IPS-18c (cell line): ENCODE data around the gene DNAH2.
"Not testable (repeated sequence)": the region's sequence is repeated elsewhere in the genome, so short reads cannot be mapped to it uniquely, and the experiment has no call there.

Experiments
- H3K4me3 ChIP-seq: 2 replicates; pipeline ENCODE4 v1.7.0; 2013; ENCODE audit warnings: low read depth, mild to moderate bottlenecking, low read length, moderate library complexity; ENCODE audit not compliant: insufficient read depth
- H3K9me3 ChIP-seq: one replicate; pipeline ENCODE4 v1.6.1; 2013; ENCODE audit warnings: mild to moderate bottlenecking, low read length, moderate library complexity; ENCODE audit not compliant: control insufficient read depth, insufficient read depth

The DNAH2 gene

DNA sequence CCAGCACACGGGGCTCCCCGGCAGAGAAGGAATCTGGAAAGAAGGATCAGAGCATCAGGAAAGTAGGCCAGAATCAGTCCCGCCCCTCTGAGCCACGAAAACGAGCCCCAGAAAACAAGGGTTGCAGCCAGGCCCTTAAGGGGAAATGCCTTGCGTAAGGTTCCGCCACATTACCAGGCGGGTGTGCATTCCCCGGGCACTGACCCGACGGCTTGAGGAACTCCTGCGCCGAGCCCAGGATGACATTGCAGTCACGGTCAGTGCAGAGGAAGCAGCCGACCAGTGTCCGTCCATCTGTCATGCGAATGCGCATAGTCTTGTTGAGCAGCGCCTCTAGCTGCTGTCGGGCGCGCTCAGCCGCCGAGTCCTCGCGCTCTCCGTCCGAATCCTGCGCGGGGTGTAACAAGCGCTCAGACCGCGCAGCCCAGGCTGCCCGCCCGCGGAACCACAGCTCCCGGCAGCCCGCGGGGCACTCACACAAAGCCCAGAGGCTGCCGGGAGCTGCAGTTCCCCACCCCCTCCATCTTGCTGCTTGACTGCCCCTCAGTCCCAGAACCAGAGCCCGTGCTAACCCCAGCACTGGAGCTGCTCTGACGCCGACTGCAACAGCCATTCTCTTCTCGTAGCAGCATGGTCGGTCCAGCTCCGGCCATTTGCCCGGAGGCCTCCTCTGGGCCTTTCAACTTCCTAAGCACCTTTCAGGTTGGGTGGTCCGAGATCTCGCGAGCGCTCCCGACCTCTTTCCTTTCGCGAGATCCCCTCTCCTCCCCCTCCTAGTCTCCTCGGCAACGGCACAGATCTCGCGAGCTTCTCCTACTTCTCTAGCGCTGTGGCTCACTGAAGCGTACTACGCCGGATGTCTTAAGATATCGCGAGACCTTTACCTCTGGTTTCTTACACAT, 139.5 kb downstream of the DNAH2 start, which contains the start of gene NAA38:
TSS of gene NAA38 (minus strand) at position 749 of the 902 bp plus-strand sequence. CDS start at position 653, 96 bp downstream.
- peaks cover 3% of the 10 kb centered on the region for H3K9me3 ChIP-seq
- peak within 1 kb of the TSS; percentile 79 for H3K4me3 ChIP-seq

GRCh38 chr17:7857713-7858521, 140.4 kb downstream of the DNAH2 start, which contains the start of gene CYB5D1:
TSS of gene CYB5D1 (plus strand) at chr17:7858003. CDS start at chr17:7858135, 132 bp downstream.
- Histone ChIP-seq H3K4me3 (peak within 1 kb of the TSS; percentile 79), H3K9me3 (peaks cover 3% of the 10 kb centered on the region)

- Histone ChIP-seq H3K4me3 (peak overlapping the region; percentile 79), H3K9me3 (no peaks in the 10 kb centered on the region)
Observed at GRCh38 chr17:7858522-7858810, 140.9 kb downstream of the DNAH2 start.

- H3K9me3 ChIP-seq = no peaks in the 10 kb centered on the region
- H3K4me3 ChIP-seq = peak overlapping the region; percentile 79; the same call in 1 of the 2 replicates
Observed at GRCh38 chr17:7859028-7859427, 141.5 kb downstream of the DNAH2 start.

GRCh38 chr17:7862692-7863437, 145.3 kb downstream of the DNAH2 start:
- no peak overlapping the region for H3K4me3 ChIP-seq
- H3K9me3 ChIP-seq = no peaks in the 10 kb centered on the region

DNA sequence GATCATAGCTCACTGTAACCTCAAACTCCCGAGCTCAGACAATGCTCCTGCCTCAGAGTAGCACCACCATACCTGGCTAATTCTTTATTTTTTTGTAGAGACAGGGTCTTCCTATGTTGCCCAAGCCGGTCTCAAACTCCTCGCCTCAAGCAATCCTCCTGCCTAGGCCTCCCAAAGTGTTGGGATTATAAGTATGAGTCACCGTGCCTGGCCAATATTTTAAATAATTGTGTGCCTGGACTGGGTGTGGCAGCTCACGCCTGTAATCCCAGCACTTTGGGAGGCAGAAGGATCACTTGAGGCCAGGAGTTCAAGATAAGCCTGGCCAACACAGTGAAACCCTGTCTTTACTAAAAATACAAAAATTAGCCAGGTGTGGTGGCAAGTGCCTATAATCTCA, 146.8 kb downstream of the DNAH2 start:
- not testable (repeated sequence) for H3K9me3 ChIP-seq

GRCh38 chr17:7864995-7865650, 147.6 kb downstream of the DNAH2 start:
- Histone ChIP-seq H3K9me3 (no peaks in the 10 kb centered on the region), H3K4me3 (no peak overlapping the region)

More for the DNA sequence above, 146.8 kb downstream of the DNAH2 start:
- H3K4me3 ChIP-seq = not testable (repeated sequence)

GRCh38 chr17:7867881-7868329, 150.4 kb downstream of the DNAH2 start:
- H3K9me3 ChIP-seq = no peaks in the 10 kb centered on the region
- no peak overlapping the region for H3K4me3 ChIP-seq

DNA sequence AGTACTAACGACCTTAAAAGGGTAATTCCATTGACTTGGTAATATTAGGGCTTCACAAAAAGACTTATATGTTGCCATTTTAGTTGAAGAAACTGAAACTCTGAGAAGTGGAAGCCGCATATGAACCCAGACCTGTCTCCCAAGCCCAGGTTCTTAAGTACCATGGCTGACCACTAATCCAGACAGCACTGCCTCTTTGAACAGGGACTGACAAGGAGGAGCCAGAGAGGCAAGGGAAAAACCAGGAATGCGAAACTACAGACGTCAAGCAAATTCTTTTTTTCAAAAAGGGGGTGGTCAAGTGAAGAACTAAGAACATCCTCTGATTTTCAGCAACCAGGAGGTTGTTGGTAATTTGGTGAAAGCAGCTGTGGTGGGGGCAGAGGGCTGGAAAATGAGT, 155.5 kb downstream of the DNAH2 start:
- Histone ChIP-seq H3K4me3 (no peak overlapping the region), H3K9me3 (no peaks in the 10 kb centered on the region)

DNA sequence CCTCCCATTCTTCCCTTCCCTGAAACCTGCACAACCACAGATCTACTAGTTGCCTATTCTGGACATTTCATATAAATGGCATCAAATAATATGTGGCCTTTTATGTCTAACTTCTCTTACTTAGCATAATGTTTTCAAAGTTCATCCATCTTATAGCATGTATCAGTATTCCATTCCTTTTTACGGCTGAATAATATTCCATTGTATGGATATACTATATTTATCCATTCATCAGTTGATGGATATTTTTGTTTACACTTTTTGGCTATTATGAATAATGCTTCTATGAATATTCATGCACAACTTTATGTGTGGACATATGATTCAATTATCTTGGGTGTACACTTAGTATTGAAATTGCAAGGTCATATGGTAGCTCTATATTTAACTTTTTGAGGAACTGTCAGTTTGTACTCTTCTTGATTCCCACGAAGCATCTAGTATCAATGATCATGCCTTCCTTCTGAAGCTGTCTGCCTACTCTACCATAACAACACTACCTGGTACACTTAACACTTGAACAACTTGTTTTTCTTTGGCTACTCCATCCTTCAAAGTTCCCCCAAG, 158.3 kb downstream of the DNAH2 start:
- no peak overlapping the region for H3K4me3 ChIP-seq
- H3K9me3 ChIP-seq = no peaks in the 10 kb centered on the region

- Histone ChIP-seq H3K4me3 (no peak overlapping the region), H3K9me3 (no peaks in the 10 kb centered on the region)
Observed at GRCh38 chr17:7878234-7878633, 160.7 kb downstream of the DNAH2 start.

GRCh38 chr17:7880076-7880868, 162.7 kb downstream of the DNAH2 start:
- H3K4me3 ChIP-seq = no peak overlapping the region

DNA sequence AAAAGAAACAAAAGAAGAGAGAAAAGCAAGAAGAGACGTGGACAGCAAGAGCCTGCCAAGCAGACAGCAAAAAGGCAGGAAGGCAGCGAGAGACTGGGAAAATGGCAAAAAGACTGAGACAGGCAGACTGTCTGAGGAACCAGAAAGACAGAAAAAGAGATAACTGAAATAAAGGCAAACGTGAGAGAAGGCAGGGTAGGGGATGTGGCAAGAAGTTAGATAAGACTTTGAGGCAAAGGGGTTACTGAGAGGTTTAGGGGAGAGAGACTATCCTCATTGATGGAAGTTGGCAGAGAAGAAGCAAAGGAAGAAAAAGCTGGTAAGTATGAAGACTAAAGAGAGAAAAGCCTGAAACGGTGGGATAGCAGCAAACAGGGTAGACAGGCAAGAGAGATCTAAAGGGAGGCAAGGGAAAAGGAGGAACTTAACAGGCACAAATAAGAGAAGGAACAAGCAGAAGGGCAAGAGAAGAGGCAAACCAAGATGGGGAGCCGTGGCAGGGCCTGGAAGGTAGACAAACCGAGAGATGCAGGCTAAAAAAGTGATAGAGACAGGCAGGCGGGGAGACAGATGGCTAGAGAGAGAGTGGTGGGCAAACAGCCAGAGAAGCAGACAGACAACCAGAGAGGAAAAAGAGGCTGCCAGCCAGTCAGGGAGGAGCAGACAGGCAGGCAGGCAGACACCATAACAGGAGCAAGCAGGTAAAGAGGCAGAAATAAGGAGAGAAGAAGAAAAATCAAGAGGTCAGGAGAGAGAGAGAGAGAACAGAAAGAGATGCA, 163.9 kb downstream of the DNAH2 start:
- Histone ChIP-seq H3K9me3 (no peaks in the 10 kb centered on the region), H3K4me3 (no peak overlapping the region)

More at GRCh38 chr17:7880076-7880868, 162.7 kb downstream of the DNAH2 start:
- no peaks in the 10 kb centered on the region for H3K9me3 ChIP-seq

- H3K9me3 ChIP-seq = no peaks in the 10 kb centered on the region
- no peak overlapping the region for H3K4me3 ChIP-seq
Observed at GRCh38 chr17:7882068-7882467, 164.5 kb downstream of the DNAH2 start.

- Histone ChIP-seq H3K4me3 (no peak overlapping the region), H3K9me3 (no peaks in the 10 kb centered on the region)
Observed at GRCh38 chr17:7882629-7883028, 165.1 kb downstream of the DNAH2 start.
